GM12864 (cell line): ENCODE results near the gene ENO4.

Experiments
- DNase-seq: peaks from one replicate; pipeline ENCODE4 v3.0.0-alpha.2; 2011; ENCODE audit warnings: low read depth
- H3K4me3 ChIP-seq: 2 replicates; pipeline ENCODE4 v1.5.1; 2011; ENCODE audit warnings: mild to moderate bottlenecking, low read depth, low read length, control low read depth
- CTCF ChIP-seq: IDR thresholded peaks from 2 replicates; pipeline ENCODE4 v1.5.1; 2011; ENCODE audit warnings: low read depth, mild to moderate bottlenecking, moderate library complexity, low read length, control low read depth, inconsistent platforms; ENCODE audit errors: missing control alignments

Gene ENO4

GRCh38 chr10:116849248-116850057 is at the start of gene ENO4:
Gene ENO4, plus strand, starts transcription at chr10:116849499. Its CDS starts 68 bp downstream, at chr10:116849567.
- no peak for TF ChIP-seq CTCF
- no peak for DNase-seq
- H3K4me3 ChIP-seq: peak within 1 kb of the TSS; percentile 60

- no peak for TF ChIP-seq CTCF
- DNase-seq: no peak
- no peak overlapping the region for H3K4me3 ChIP-seq
Observed at GRCh38 chr10:116800286-116800929, 48.9 kb upstream of the ENO4 start.

GRCh38 chr10:116801658-116802057 is 47.6 kb upstream of the ENO4 start:
- no peak for TF ChIP-seq CTCF
- no peak overlapping the region for H3K4me3 ChIP-seq
- no peak for DNase-seq

GRCh38 chr10:116802474-116802873 is 46.8 kb upstream of the ENO4 start:
- no peak for DNase-seq
- no peak for TF ChIP-seq CTCF
- no peak overlapping the region for H3K4me3 ChIP-seq

GRCh38 chr10:116802876-116803275 is 46.4 kb upstream of the ENO4 start:
- no peak overlapping the region for H3K4me3 ChIP-seq
- no peak for DNase-seq
- TF ChIP-seq CTCF: no peak

GRCh38 chr10:116803451-116804249 is 45.6 kb upstream of the ENO4 start:
- TF ChIP-seq CTCF: no peak
- no peak for DNase-seq
- no peak overlapping the region for H3K4me3 ChIP-seq
